ENCODE data around the gene PIK3R5.

PIK3R5 gene

GRCh38 chr17:8904201-8904600 lies 61.3 kb downstream of the PIK3R5 start:
- TF ChIP-seq CTCF (IDR thresholded peaks at IDR 0.05; ENCODE audit: low read depth, low read length, missing control alignments) = no peak
- H3K36me3 ChIP-seq (replicated peaks) = no peaks in the 10 kb centered on the region
- DNase-seq = no peak
- H3K27me3 ChIP-seq (replicated peaks) = peaks cover 1% of the 10 kb centered on the region
- in situ Hi-C loops (cut with HindIII; ENCODE audit: low pct_ligation_motif_present, low sequenced_read_pairs) = no loop called here
- no peak overlapping the region for H3K4me3 ChIP-seq (ENCODE audit: low read depth, low read length)
- H3K27ac ChIP-seq = no peak overlapping the region

GRCh38 chr17:8900626-8901585 lies 64.6 kb downstream of the PIK3R5 start:
- no peak for DNase-seq
- H3K27ac ChIP-seq = no peak overlapping the region
- no peak for TF ChIP-seq CTCF (IDR thresholded peaks at IDR 0.05; ENCODE audit: low read depth, low read length, missing control alignments)
- peaks cover 1% of the 10 kb centered on the region for H3K27me3 ChIP-seq (replicated peaks)
- in situ Hi-C loops (cut with HindIII; ENCODE audit: low pct_ligation_motif_present, low sequenced_read_pairs) = no loop called here
- no peaks in the 10 kb centered on the region for H3K36me3 ChIP-seq (replicated peaks)
- no peak overlapping the region for H3K4me3 ChIP-seq (ENCODE audit: low read depth, low read length)

GRCh38 chr17:8900207-8900606 lies 65.3 kb downstream of the PIK3R5 start:
- Histone ChIP-seq H3K27ac (no peak overlapping the region), H3K27me3 (replicated peaks) (peaks cover 1% of the 10 kb centered on the region), H3K36me3 (replicated peaks) (no peaks in the 10 kb centered on the region), H3K4me3 (ENCODE audit: low read depth, low read length) (no peak overlapping the region)
- TF ChIP-seq CTCF (IDR thresholded peaks at IDR 0.05; ENCODE audit: low read depth, low read length, missing control alignments) = no peak
- in situ Hi-C loops (cut with HindIII; ENCODE audit: low pct_ligation_motif_present, low sequenced_read_pairs) = no loop called here
- DNase-seq = no peak

GRCh38 chr17:8898636-8899035 lies 66.9 kb downstream of the PIK3R5 start:
- DNase-seq = no peak
- Histone ChIP-seq H3K27ac (no peak overlapping the region), H3K36me3 (replicated peaks) (no peaks in the 10 kb centered on the region), H3K27me3 (replicated peaks) (no peaks in the 10 kb centered on the region), H3K4me3 (ENCODE audit: low read depth, low read length) (no peak overlapping the region)
- in situ Hi-C loops (cut with HindIII; ENCODE audit: low pct_ligation_motif_present, low sequenced_read_pairs) = no loop called here
- no peak for TF ChIP-seq CTCF (IDR thresholded peaks at IDR 0.05; ENCODE audit: low read depth, low read length, missing control alignments)

- no peak overlapping the region for H3K27ac ChIP-seq
- H3K36me3 ChIP-seq (replicated peaks) = no peaks in the 10 kb centered on the region
- TF ChIP-seq CTCF (IDR thresholded peaks at IDR 0.05; ENCODE audit: low read depth, low read length, missing control alignments) = no peak
- no peak for DNase-seq
- in situ Hi-C loops (cut with HindIII; ENCODE audit: low pct_ligation_motif_present, low sequenced_read_pairs) = no loop called here
- no peak overlapping the region for H3K4me3 ChIP-seq (ENCODE audit: low read depth, low read length)
- no peaks in the 10 kb centered on the region for H3K27me3 ChIP-seq (replicated peaks)
These were observed 67.4 kb downstream of the PIK3R5 start for GRCh38 chr17:8898126-8898525.
